ENCODE data around the gene AFF1. TPM values are rescaled to one million over a fixed set of nuclear protein-coding genes. Genes with fewer than 3 reads are reported as not detected.
"Not testable (repeated sequence)": the region's sequence is repeated elsewhere in the genome, so short reads cannot be mapped to it uniquely, and the experiment has no call there.

Gene AFF1
- total RNA-seq, 4 donors from 2014 or later = 155 to 238 (median 192) TPM

DNA sequence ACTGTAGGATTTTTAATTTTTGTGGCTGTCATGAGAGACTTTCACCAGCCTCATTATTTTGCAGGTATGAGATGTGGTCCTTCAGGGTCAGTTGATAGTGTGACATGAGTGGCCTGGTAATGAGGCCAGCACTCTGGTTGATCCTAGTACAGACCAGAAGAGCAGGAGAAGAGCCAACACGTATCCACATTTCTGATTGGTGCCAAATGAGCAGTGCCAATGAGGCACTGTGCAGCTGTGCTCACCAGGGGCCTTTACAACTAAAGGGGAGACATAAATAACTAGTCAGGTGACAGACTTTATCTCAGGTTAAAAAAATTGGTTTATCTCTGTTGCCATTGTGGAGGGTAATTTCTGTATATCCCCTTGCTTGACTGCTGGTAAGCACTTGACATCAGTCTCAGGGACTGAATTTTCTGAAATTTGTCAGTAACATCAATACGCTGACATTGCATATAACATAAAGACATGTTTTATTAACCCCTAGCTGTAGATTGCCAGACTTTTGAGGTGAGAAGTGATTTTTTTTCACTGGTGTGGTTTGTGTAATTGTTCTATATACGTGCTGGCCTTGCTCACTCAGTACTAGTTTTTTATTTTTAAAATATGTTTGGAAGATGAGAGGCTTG is 101.2 kb downstream of the AFF1 start:
- peak; percentile 24 to 38 for DNase-seq
- peaks cover 96 to 98% of the 10 kb centered on the region in 2 donors for H3K4me1 ChIP-seq
- H3K27me3 ChIP-seq = no peaks in the 10 kb centered on the region
- H3K9me3 ChIP-seq = no peaks in the 10 kb centered on the region
- 65 to 83% methylated on average over 3 of the region's 3 CpGs for WGBS, 2 donors
- intact Hi-C loops (cut with DNase I) = no loop called here
- H3K4me3 ChIP-seq (replicated peaks in 1 of 3) = no peak overlapping the region
- TF ChIP-seq, protein P1, sequence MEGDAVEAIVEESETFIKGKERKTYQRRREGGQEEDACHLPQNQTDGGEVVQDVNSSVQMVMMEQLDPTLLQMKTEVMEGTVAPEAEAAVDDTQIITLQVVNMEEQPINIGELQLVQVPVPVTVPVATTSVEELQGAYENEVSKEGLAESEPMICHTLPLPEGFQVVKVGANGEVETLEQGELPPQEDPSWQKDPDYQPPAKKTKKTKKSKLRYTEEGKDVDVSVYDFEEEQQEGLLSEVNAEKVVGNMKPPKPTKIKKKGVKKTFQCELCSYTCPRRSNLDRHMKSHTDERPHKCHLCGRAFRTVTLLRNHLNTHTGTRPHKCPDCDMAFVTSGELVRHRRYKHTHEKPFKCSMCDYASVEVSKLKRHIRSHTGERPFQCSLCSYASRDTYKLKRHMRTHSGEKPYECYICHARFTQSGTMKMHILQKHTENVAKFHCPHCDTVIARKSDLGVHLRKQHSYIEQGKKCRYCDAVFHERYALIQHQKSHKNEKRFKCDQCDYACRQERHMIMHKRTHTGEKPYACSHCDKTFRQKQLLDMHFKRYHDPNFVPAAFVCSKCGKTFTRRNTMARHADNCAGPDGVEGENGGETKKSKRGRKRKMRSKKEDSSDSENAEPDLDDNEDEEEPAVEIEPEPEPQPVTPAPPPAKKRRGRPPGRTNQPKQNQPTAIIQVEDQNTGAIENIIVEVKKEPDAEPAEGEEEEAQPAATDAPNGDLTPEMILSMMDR (IDR thresholded peaks at IDR 0.05) = no peak
- no peak for TF ChIP-seq POLR2A (IDR thresholded peaks at IDR 0.05)
- peak overlapping the region; percentile 89 to 93 (median 89) for H3K27ac ChIP-seq
- no peaks in the 10 kb centered on the region for H3K36me3 ChIP-seq

DNA sequence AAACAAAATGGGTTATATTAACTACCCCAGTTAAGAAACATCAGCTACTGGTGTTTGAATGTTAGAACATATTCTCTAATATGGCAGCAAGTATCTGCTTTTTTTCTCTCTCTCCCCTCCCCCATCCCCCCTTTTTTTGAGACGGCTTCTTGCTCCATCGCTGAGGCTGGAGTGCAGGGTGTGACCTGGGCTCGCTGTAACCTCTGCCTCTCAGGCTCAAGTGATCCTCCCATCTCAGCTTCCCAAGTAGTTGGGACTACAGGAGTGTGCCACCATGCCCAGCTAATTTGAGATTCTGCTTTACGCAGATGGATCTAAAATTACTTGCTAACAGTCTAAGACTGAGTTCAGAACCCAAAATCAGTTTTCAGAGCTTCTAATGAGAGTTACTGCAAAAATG is 101.9 kb downstream of the AFF1 start:
- DNase-seq = peak; percentile 38 to 46
- peaks cover 96 to 98% of the 10 kb centered on the region in 2 donors for H3K4me1 ChIP-seq
- intact Hi-C loops (cut with DNase I) = no loop called here

GRCh38 chr4:87037171-87037570 is 102.4 kb downstream of the AFF1 start:
- 44 to 46% methylated on average over 7 of the region's 7 CpGs for WGBS, 2 donors
- H3K27me3 ChIP-seq; H3K4me3 ChIP-seq (replicated peaks in 1 of 3); H3K9me3 ChIP-seq; intact Hi-C loops (cut with DNase I); H3K36me3 ChIP-seq: not testable (repeated sequence)
- peak in 1 of 2 donors; percentile 35 for DNase-seq
- Histone ChIP-seq H3K27ac (peak overlapping the region; percentile 89 to 93 (median 89)), H3K4me1 (peaks cover 97 to 98% of the 10 kb centered on the region in 2 donors)

More for the DNA sequence above, 101.9 kb downstream of the AFF1 start:
- Histone ChIP-seq H3K9me3 (no peaks in the 10 kb centered on the region), H3K4me3 (replicated peaks in 1 of 3) (no peak overlapping the region), H3K36me3 (no peaks in the 10 kb centered on the region), H3K27ac (peak overlapping the region; percentile 89 to 93 (median 89)), H3K27me3 (no peaks in the 10 kb centered on the region)
- TF ChIP-seq, protein P1 (IDR thresholded peaks at IDR 0.05) = no peak
- TF ChIP-seq POLR2A (IDR thresholded peaks at IDR 0.05) = no peak
- WGBS, 2 donors = 45 to 50% methylated on average over 4 of the region's 4 CpGs

DNA sequence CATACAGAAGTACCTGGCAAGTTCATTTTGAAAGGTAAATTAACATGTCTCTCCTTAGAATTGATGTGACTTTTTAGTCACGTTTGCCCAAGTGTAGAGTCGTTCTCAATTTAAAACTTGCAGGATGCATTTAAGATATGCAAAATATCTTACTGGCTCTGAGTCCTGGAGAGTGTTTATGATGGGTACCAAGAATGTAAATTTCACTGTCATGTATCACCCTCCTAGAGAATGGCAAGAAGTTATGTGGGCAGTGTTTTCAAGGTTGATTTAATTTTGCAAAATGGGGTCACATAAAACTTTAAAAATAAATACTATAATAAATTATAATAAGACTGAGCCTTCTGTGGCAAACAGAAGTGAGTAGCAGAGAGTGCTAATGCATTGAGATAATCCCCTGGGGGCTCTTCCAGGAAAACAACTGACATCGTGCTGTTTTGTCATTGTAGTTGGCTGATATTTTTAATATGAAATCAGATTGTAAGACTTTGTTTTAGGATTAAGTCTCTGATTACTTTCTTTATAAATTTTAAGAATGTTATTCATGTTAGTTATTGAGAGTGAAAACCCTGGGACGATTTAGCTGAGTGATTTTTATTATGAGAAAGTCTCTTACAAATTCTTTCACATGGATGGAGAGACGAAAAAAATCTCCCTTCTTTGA is 103.0 kb downstream of the AFF1 start:
- Histone ChIP-seq H3K9me3 (no peaks in the 10 kb centered on the region), H3K4me3 (replicated peaks in 1 of 3) (no peak overlapping the region), H3K27ac (peak overlapping the region; percentile 89 to 93 (median 89)), H3K27me3 (no peaks in the 10 kb centered on the region), H3K36me3 (no peaks in the 10 kb centered on the region), H3K4me1 (peaks cover 92 to 97% of the 10 kb centered on the region in 2 donors)
- TF ChIP-seq POLR2A (IDR thresholded peaks at IDR 0.05) = no peak
- TF ChIP-seq, protein P1 (IDR thresholded peaks at IDR 0.05) = no peak
- intact Hi-C loops (cut with DNase I) = no loop called here
- DNase-seq = no peak
- WGBS, 2 donors = 21 to 30% methylated on average over 5 of the region's 5 CpGs

- DNase-seq = peak; percentile 94 to 95
- Histone ChIP-seq H3K27ac (peak overlapping the region; percentile 89 to 93 (median 89)), H3K36me3 (no peaks in the 10 kb centered on the region), H3K27me3 (no peaks in the 10 kb centered on the region), H3K9me3 (no peaks in the 10 kb centered on the region), H3K4me3 (replicated peaks in 1 of 3) (no peak overlapping the region), H3K4me1 (peaks cover 92 to 98% of the 10 kb centered on the region in 2 donors)
- intact Hi-C loops (cut with DNase I) = no loop called here
- TF ChIP-seq, protein P1 (IDR thresholded peaks at IDR 0.05) = no peak
- TF ChIP-seq POLR2A (IDR thresholded peaks at IDR 0.05) = peak in 1 of 2 donors; percentile 64
- 19 to 26% methylated on average over 8 of the region's 8 CpGs for WGBS, 2 donors
These were observed 104.2 kb downstream of the AFF1 start for GRCh38 chr4:87038837-87039615.

Measured in thyroid gland (tissue), 4 donors.